Skeletal muscle cell (primary cell): ENCODE data around the gene CENPU.
A peak's percentile ranks its signal among the peaks of the same experiment; 100 is the strongest.

ENCODE experiments used
- DNase-seq: peaks from one replicate; pipeline ENCODE4 v3.0.0-alpha.2; 2010; ENCODE audit warnings: low read depth
- H3K4me3 ChIP-seq: 2 replicates; pipeline ENCODE4 v1.5.1; 2011; ENCODE audit warnings: low read depth, mild to moderate bottlenecking, control low read depth, low read length, moderate library complexity

CENPU gene

DNA sequence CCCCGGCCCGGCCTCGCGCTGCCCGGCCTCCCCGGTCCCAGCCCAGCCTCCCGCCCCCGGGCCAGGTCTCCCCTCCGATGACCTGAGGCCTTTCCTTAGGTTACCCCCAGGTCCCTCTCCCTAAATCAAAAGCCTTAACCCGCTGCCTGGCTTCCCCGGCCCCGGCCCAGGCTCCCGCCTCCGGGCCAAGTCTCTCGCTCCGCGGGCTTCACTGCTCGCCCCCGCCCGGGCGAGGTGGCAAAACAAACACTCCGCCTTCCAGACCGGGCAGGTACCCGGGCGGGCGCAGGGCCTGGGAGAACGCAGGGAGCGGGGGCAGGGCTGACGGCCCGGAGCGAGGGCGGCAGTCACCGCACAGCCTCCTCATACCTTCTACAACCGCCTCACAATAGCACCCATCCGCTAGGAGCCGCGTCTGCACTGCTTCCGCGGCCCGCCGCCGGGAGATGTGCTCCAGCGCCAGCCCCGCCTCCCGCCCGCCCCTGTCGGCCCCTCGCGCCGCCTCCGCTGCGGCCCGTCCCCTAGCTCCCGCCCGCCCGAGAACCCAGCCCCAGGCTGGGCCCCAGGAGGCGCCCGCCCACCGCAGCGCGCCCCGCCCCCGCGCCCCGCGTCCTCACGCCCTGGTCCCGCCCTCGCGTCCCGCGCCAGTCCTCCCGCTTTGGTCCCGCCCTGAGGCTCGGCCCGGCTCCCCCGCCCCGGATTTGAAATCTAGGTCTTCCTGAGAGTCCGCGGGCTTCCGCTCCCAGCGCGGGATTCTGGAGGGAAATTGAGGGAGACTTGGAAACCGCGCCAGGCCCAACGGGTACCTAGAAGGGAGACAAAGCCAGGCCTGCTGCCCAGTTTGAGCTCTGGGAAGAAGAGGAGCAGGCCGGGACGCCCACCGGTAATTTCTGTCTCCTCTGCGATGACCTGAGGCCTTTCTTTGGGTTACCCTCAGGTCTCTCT is 84.6 kb downstream of the CENPU start, which contains the start of the genes CASP3 and PRIMPOL:
TSS of gene CASP3 (minus strand) at position 422 of the 945 bp plus-strand sequence. CDS start 10,994 bp downstream, outside the sequence.
TSS of gene PRIMPOL (plus strand) at position 713 of the 945 bp plus-strand sequence. CDS start 7,403 bp downstream, outside the sequence.
- DNase-seq = peak; percentile 83
- H3K4me3 ChIP-seq = peak within 1 kb of the TSS; percentile 86

DNA sequence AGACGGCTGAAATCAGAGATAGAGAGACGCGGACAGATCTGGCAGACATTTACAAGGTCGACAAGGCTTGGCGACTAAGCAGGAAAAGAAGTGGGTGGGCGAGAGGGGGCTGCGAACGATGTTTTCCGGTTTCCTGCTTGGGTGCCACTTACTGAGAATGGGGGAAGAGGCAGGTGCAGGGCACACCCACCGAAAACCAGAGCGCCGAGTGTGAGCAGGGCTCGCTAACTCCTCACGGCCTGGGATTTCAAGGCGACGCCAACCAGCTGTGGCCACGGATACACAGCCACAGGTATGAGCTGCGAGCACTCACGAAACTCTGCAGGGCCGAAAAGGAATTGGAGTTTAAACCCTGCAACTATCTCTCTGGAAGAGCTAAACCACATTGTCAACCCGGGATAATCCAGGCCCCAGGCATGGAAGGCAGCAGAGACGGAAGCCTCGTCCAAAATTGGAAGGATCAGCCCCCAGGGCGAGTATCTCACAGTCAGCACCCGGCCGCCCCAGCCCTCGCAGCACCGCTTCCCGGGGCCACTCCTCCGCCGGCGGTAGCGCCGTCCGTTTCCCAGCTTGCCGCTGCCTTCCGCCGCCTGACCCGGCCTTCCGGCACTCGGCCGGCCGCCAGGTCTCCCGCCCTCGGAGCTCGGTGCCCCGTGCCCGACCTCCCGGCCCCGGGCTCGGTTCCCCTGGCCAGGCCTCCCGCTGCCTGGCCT is 85.4 kb downstream of the CENPU start:
- no peak for DNase-seq
- H3K4me3 ChIP-seq = peak overlapping the region; percentile 86

DNA sequence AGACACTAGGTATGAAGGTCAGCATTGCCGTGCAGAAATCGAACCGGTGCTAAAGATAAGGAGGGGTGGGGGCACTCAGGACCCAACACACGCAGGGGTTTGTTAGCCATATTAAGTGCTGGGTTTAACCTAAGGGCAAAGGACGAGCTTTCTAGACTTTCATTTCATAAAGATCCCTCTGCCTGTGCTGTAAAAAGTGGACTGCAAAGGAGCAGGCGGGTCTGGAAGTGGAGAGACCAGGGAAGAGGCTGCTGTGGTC is 85.9 kb downstream of the CENPU start:
- DNase-seq = no peak
- H3K4me3 ChIP-seq = peak overlapping the region; percentile 86

DNA sequence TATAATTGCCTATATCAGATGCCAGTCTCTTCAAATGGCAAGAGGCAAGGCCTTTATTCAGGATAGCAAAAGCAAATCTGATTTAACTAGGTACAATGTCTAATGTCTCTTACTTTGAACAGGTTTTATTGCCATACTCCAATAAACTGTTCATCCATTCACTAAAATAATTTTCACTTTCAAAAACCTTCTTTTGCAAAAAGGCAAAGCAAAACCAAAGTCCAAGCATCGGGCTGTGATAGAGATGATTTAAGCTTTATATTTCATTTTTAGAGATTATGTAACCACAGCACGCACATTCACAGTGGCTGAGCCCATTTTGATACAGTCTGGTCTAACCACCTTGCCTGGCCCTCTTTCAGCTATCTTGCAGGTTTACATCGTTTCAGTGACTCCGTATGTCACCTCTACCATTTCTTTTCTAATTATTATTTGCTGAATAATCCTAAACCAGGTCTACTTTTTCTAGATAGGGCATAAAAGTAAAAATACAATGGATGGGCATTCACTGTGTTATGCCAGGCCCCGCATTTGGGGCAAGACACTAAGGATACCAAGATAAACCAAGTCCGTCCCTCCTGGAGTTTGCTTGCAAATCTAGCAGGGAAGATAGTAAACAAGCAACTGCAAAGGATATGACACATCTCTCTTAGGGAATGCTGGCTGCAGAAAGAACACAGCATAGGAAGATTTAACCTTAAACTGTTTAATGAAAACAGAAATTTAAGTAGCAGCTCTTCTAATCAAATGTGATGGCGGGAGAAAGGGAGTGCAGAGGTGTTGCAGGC is 86.4 kb downstream of the CENPU start:
- no peak for DNase-seq
- peak overlapping the region; percentile 86 for H3K4me3 ChIP-seq

DNA sequence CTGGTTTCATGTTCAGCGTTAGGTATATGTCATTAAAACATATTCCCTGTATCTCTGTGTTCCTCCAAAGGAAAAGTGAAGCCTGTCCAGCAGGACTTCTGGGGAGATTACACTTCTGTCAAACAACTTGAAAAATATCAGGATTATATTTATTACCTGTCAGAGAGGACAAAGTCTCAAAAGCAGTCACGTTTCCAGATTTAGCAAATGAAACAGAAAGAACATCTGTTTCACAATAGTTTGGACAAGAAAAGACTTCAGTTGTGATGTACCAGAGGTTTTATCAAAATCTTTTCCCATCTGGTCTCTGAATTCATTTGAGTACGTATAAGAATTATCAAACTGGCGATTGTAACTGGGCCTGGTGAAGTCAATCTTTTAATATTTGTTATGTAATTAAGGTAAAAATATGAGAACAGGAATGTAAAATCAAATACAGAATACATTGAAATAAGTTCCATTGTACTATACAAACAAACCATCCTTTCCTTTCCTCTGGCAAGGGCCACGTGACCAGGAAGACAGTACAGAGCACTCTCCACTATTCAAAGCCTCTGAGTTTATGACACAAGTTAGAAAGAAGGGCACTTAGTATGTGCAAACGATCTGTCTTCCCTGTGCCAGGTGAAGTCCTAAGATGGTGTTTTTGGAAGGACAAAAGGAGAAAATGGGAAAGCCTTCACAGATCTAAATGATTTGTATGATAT is 87.8 kb downstream of the CENPU start:
- H3K4me3 ChIP-seq = no peak overlapping the region
- DNase-seq = no peak

DNA sequence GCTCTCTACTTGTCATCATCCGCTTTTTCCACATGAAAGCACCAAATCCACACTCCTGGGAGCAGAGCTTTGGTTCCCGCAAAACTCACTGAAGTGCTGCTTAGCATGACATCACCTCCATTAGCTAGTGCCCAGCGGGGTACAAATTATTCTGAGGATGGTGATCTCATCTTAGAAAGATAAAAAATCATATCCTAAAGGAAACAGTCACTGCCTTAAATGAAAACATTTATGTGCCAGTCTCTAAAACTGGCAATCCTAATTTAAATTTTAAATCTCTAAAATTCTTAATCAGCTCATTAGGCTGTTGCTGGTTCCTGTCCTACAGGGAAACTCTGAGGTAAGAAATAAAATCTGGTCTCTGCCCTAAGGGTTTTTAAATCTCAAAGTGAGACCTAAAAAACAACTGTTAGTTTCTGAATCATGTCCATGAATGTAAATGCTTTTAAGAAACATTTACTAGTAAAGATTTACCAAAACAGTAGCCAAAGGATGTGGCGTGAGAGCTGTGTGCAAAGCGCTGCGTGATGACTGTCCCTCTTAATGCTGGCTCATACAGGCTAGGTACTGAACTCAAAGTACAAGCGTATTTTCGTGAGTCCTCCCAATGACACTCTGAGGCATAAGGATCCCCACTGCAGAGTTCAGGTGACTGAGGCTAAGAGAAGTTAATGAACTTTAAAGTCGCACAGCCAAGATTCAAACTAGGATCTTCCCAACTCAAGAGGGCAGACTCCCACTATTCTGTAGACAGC is 89.2 kb downstream of the CENPU start:
- H3K4me3 ChIP-seq = no peak overlapping the region
- DNase-seq = no peak
